B cell (primary cell): ENCODE measurements around the gene SLC13A2. TPM values are rescaled to one million over a fixed set of nuclear protein-coding genes. Genes with fewer than 3 reads are reported as not detected.

Source experiments
- ATAC-seq: fragments of 200-7000 bp; cut with Tn5 transposase; one replicate; pipeline ENCODE4 v1.10.0; 2021; ENCODE audit warnings: low read depth, mild to moderate bottlenecking, moderate number of reproducible peaks, moderate library complexity
- CTCF ChIA-PET: fragments of 350-600 bp; sonication (Branson Sonifier 250); formaldehyde crosslinking; loops from one replicate; lab custom pipeline; 2021; ENCODE audit warnings: antibody characterized with exemption, inconsistent platforms; lab: Charles Lee
- POLR2A ChIA-PET: fragments of 350-600 bp; sonication (Branson Sonifier 250); formaldehyde crosslinking; loops from one replicate; lab custom pipeline; 2021; ENCODE audit warnings: antibody characterized with exemption; lab: Charles Lee
- DNase-seq: peaks from one replicate; pipeline ENCODE4 v3.0.0; 2013
- H2AFZ ChIP-seq: 2 replicates; pipeline ENCODE4 v1.6.1; 2012; ENCODE audit warnings: mild to moderate bottlenecking, low read depth, low read length; ENCODE audit not compliant: insufficient read depth, poor library complexity, severe bottlenecking
- H3K27ac ChIP-seq, 2 donors: 1 replicate in 1 of 2; 2 replicates in 1 of 2; pipeline ENCODE4 v1.5.1; 2012 to 2013; ENCODE audit warnings: low read length in 2 of 2, mild to moderate bottlenecking in 2 of 2, moderate library complexity in 1 of 2
- H3K27me3 ChIP-seq, 4 experiments: fragments of 200-600 bp in 1 of 4; sonication (generic) in 1 of 4; replicated peaks in 1 of 4; 1 replicate in 2 of 4; 2 replicates in 2 of 4; pipeline versions ENCODE4 v1.6.1 to v1.7.0; 2013 to 2016; ENCODE audit warnings: low read length in 3 of 4, mild to moderate bottlenecking in 2 of 4, mixed read lengths in 1 of 4, moderate library complexity in 1 of 4; ENCODE audit not compliant: insufficient read depth in 4 of 4, control insufficient read depth in 3 of 4; ENCODE audit errors: control extremely low read depth in 1 of 4
- H3K36me3 ChIP-seq, 2 experiments: replicated peaks in 1 of 2; 1 replicate in 1 of 2; 2 replicates in 1 of 2; pipeline versions ENCODE4 v1.6.1 to v1.7.1; 2013; ENCODE audit warnings: low read length in 1 of 2; ENCODE audit not compliant: insufficient read depth in 2 of 2, control insufficient read depth in 1 of 2; ENCODE audit errors: control extremely low read depth in 1 of 2, extremely low read depth in 1 of 2
- H3K4me1 ChIP-seq, 2 donors: fragments of 200-600 bp in 1 of 2; sonication (generic) in 1 of 2; 1 replicate in 1 of 2; 2 replicates in 1 of 2; pipeline versions ENCODE4 v1.5.1 to v1.6.1; 2013 to 2017; ENCODE audit warnings: low read length in 2 of 2; ENCODE audit not compliant: control insufficient read depth in 2 of 2, insufficient read depth in 2 of 2
- H3K4me2 ChIP-seq: replicated peaks from 2 replicates; pipeline ENCODE3; 2012; ENCODE audit warnings: mild to moderate bottlenecking, low read depth, low read length; ENCODE audit not compliant: poor library complexity, severe bottlenecking
- H3K4me3 ChIP-seq, 5 experiments: fragments of 200-600 bp in 1 of 5; sonication (generic) in 1 of 5; 1 replicate in 3 of 5; 2 replicates in 2 of 5; pipeline versions ENCODE4 v1.5.1 to v1.7.0; 2011 to 2016; ENCODE audit warnings: low read length in 4 of 5, mild to moderate bottlenecking in 4 of 5, low read depth in 2 of 5, control low read depth in 1 of 5, moderate library complexity in 1 of 5; ENCODE audit not compliant: insufficient read depth in 1 of 5; ENCODE audit errors: control extremely low read depth in 1 of 5, extremely low read depth in 1 of 5
- H3K79me2 ChIP-seq: fragments of 200-600 bp; sonication (generic); one replicate; pipeline ENCODE4 v1.6.0; 2016; ENCODE audit warnings: low read length; ENCODE audit not compliant: control insufficient read depth, insufficient read depth
- H3K9ac ChIP-seq: fragments of 200-600 bp; sonication (generic); 2 replicates; pipeline ENCODE4 v1.6.1; 2017; ENCODE audit warnings: mild to moderate bottlenecking, low read length, moderate library complexity
- H3K9me3 ChIP-seq, 3 donors: one replicate each; pipeline versions ENCODE4 v1.6.1 to v1.7.1; 2013; ENCODE audit warnings: low read length in 2 of 3; ENCODE audit not compliant: control insufficient read depth in 2 of 3, insufficient read depth in 1 of 3; ENCODE audit errors: control extremely low read depth in 1 of 3
- H4K20me1 ChIP-seq: 2 replicates; pipeline ENCODE4 v1.6.0; 2012; ENCODE audit warnings: mild to moderate bottlenecking, low read length; ENCODE audit not compliant: insufficient read depth, control insufficient read depth, poor library complexity, severe bottlenecking
- H3K27ac Mint-ChIP-seq: one replicate; pipeline ENCODE4 v1.8.0; 2021; ENCODE audit warnings: mixed read lengths
- H3K27me3 Mint-ChIP-seq: one replicate; pipeline ENCODE4 v1.8.0; 2021; ENCODE audit warnings: mixed read lengths
- H3K4me1 Mint-ChIP-seq: one replicate; pipeline ENCODE4 v1.8.0; 2021; ENCODE audit warnings: mixed read lengths
- H3K4me3 Mint-ChIP-seq: one replicate; pipeline ENCODE4 v1.8.0; 2021; ENCODE audit warnings: mixed read lengths
- H3K9me3 Mint-ChIP-seq: one replicate; pipeline ENCODE4 v1.8.0; 2022; ENCODE audit warnings: mixed read lengths; ENCODE audit not compliant: insufficient read depth
- CTCF ChIP-seq: fragments of 200-600 bp; IDR thresholded peaks from one replicate; pipeline ENCODE4 v1.8.0; 2022; ENCODE audit warnings: antibody characterized with exemption, mild to moderate bottlenecking
- EZH2 ChIP-seq: IDR thresholded peaks from 2 replicates; pipeline ENCODE4 v1.6.1; 2012; ENCODE audit warnings: borderline replicate concordance, low read depth, mild to moderate bottlenecking, moderate library complexity, low read length; ENCODE audit not compliant: insufficient read depth, poor library complexity, severe bottlenecking
- WGBS: methylation state at CpG from one replicate; pipeline ENCODE4 v1.1.5; 2013; ENCODE audit warnings: missing lambda C conversion rate; ENCODE audit not compliant: insufficient coverage; 5-methylcytosine and 5-hydroxymethylcytosine counted together
- intact Hi-C: fragments of 100-400 bp; cut with micrococcal nuclease; formaldehyde crosslinking; loops from one replicate; pipeline ENCODE4 v1.10.0; 2022
- polyA plus RNA-seq: library from polyadenylated mRNA; depleted of rRNA; stranded (reverse); fragments of >200 nt; gene quantifications from 2 replicates; pipeline ENCODE4 v1.2.3, GENCODE V29; 2012
- total RNA-seq, 2 donors: library from RNA; stranded (reverse); fragments of 120-200 nt in 1 of 2; gene quantifications; 1 replicate in 1 of 2; 2 replicates in 1 of 2; pipeline versions ENCODE4 v1.2.3 to v1.2.4, GENCODE V29; 2013 to 2022

The SLC13A2 gene
- total and polyA plus RNA-seq, 2 donors (not counting 1 experiment from before 2014, with no cell fraction given), result not detected

GRCh38 chr17:28530250-28530649, 56.8 kb downstream of the SLC13A2 start:
- Mint-ChIP-seq H3K4me3 (no peak overlapping the region), H3K4me1 (no peaks in the 10 kb centered on the region), H3K27me3 (peaks cover 3% of the 10 kb centered on the region), H3K27ac (no peak overlapping the region), H3K9me3 (no peaks in the 10 kb centered on the region)
- H3K36me3 ChIP-seq, result no peaks in the 10 kb centered on the region
- no CpG with 5 or more reads among the region's 4 CpGs for whole genome bisulfite sequencing
- peaks cover 0 to 2% (median 0%) of the 10 kb centered on the region in 4 experiments for H3K27me3 ChIP-seq
- H3K79me2 ChIP-seq, result no peaks in the 10 kb centered on the region
- H3K27ac ChIP-seq, result no peak overlapping the region
- no peaks in the 10 kb centered on the region for H3K9me3 ChIP-seq
- POLR2A ChIA-PET, result no interaction called here
- H4K20me1 ChIP-seq, result no peaks in the 10 kb centered on the region
- DNase-seq, result no peak
- no peak overlapping the region for H3K9ac ChIP-seq
- ATAC-seq, result no peak
- no peak overlapping the region for H3K4me2 ChIP-seq
- no peak overlapping the region for H2AFZ ChIP-seq
- H3K4me3 ChIP-seq, result no peak overlapping the region
- intact Hi-C loops, result no loop called here
- no peaks in the 10 kb centered on the region for H3K4me1 ChIP-seq
- CTCF ChIA-PET, result no interaction called here
- no peak for TF ChIP-seq EZH2
- no peak for TF ChIP-seq CTCF

- ChIA-PET CTCF (interaction anchor here (0.9 kb wide), 1 partner anchor 83 kb away, joined by 3 read pairs; no protein-coding TSS in a partner anchor), POLR2A (no interaction called here)
- H3K27ac ChIP-seq, result no peak overlapping the region
- no peak overlapping the region for H2AFZ ChIP-seq
- H3K27me3 ChIP-seq, result peaks cover 0 to 2% (median 0%) of the 10 kb centered on the region in 4 experiments
- no peaks in the 10 kb centered on the region for H4K20me1 ChIP-seq
- H3K9me3 ChIP-seq, result no peaks in the 10 kb centered on the region
- no peaks in the 10 kb centered on the region for H3K79me2 ChIP-seq
- H3K4me2 ChIP-seq, result no peak overlapping the region
- Mint-ChIP-seq H3K27me3 (peaks cover 3% of the 10 kb centered on the region), H3K4me3 (no peak overlapping the region), H3K9me3 (no peaks in the 10 kb centered on the region), H3K27ac (no peak overlapping the region), H3K4me1 (no peaks in the 10 kb centered on the region)
- no peak overlapping the region for H3K4me3 ChIP-seq
- no peaks in the 10 kb centered on the region for H3K36me3 ChIP-seq
- 83% methylated on average over 5 of the region's 7 CpGs for WGBS
- no peak for ATAC-seq
- intact Hi-C loops, result no loop called here
- no peak overlapping the region for H3K9ac ChIP-seq
- no peak for DNase-seq
- no peaks in the 10 kb centered on the region for H3K4me1 ChIP-seq
- TF ChIP-seq EZH2, result no peak
Observed at GRCh38 chr17:28530926-28531325, 57.5 kb downstream of the SLC13A2 start.
